ENCODE data around the gene SMARCC2. TPM values are rescaled to one million over a fixed set of nuclear protein-coding genes. Genes with fewer than 3 reads are reported as not detected.

Gene SMARCC2
- total RNA-seq, 1 experiment from 2014 or later, result 38.4 TPM

- no peak for DNase-seq
- intact Hi-C loops (cut with micrococcal nuclease), result loop anchor here (1.0 to 5.0 kb wide), 5 partner anchors 17 to 104 kb away; partner anchors contain the start of gene COQ10A
- no TSS peak for BruUV-seq (replicated peaks)
- H3K4me2 ChIP-seq (ENCODE audit: low read length), result peak overlapping the region; percentile 97
- no peaks in the 10 kb centered on the region for H3K27me3 ChIP-seq (ENCODE audit: low read length)
- TF ChIP-seq EZH2phosphoT487 (IDR thresholded peaks at IDR 0.05; ENCODE audit: borderline replicate concordance, low read length), result no peak
- no peak for TF ChIP-seq EZH2 (IDR thresholded peaks at IDR 0.05; ENCODE audit: low read length, unreplicated experiment)
- TF ChIP-seq, protein P1, sequence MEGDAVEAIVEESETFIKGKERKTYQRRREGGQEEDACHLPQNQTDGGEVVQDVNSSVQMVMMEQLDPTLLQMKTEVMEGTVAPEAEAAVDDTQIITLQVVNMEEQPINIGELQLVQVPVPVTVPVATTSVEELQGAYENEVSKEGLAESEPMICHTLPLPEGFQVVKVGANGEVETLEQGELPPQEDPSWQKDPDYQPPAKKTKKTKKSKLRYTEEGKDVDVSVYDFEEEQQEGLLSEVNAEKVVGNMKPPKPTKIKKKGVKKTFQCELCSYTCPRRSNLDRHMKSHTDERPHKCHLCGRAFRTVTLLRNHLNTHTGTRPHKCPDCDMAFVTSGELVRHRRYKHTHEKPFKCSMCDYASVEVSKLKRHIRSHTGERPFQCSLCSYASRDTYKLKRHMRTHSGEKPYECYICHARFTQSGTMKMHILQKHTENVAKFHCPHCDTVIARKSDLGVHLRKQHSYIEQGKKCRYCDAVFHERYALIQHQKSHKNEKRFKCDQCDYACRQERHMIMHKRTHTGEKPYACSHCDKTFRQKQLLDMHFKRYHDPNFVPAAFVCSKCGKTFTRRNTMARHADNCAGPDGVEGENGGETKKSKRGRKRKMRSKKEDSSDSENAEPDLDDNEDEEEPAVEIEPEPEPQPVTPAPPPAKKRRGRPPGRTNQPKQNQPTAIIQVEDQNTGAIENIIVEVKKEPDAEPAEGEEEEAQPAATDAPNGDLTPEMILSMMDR (conservative IDR thresholded peaks at IDR 0.05; ENCODE audit: low read depth, low read length), result no peak
- no peaks in the 10 kb centered on the region for H3K36me3 ChIP-seq (ENCODE audit: low read depth, low read length)
- H3K79me2 ChIP-seq (ENCODE audit: low read length), result peaks cover 35% of the 10 kb centered on the region
- H3K4me3 ChIP-seq (ENCODE audit: low read length), result peak overlapping the region; percentile 88
- no peaks in the 10 kb centered on the region for H4K20me1 ChIP-seq (ENCODE audit: low read length)
- H3K27ac ChIP-seq (ENCODE audit: low read length), result peak overlapping the region; percentile 21; the same call in 1 of the 2 replicates
- peaks cover 22% of the 10 kb centered on the region for H3K4me1 ChIP-seq (ENCODE audit: insufficient read depth, low read length)
- H3K9ac ChIP-seq (ENCODE audit: low read length), result peak overlapping the region; percentile 47
- ATAC-seq, result no peak
- no peaks in the 10 kb centered on the region for H3K9me2 ChIP-seq (replicated peaks; ENCODE audit: low read length)
- no peaks in the 10 kb centered on the region for H3K9me3 ChIP-seq (ENCODE audit: low read length)
- ChIA-PET CTCF (no interaction called here), POLR2A (ENCODE audit: unreplicated experiment) (no interaction called here)
- peak overlapping the region; percentile 98 for H2AFZ ChIP-seq (ENCODE audit: low read length)
- H3F3A ChIP-seq (ENCODE audit: low read length, unreplicated experiment), result no peaks in the 10 kb centered on the region
Measured at GRCh38 chr12:56223571-56224101, 34.4 kb upstream of the SMARCC2 start.

DNA sequence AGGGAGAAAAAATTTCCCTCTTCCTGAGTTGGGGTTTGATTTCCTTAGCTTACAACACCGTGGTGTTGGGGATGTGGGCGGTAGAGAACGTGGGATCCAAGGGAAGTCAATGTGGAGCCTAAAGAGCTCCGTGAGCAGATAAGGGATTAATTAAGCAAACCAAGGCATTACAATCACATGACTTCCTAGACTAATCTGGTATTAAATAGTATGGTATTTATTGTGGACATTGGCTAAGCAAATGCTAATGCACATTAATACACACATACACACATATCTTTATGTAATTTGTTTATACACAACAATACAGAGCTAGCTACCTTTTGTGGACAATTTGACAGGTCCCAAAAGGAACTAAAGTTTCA is 33.2 kb upstream of the SMARCC2 start:
- Histone ChIP-seq H3K27me3 (ENCODE audit: low read length) (no peaks in the 10 kb centered on the region), H3K4me2 (ENCODE audit: low read length) (peak overlapping the region; percentile 94), H3F3A (ENCODE audit: low read length, unreplicated experiment) (no peaks in the 10 kb centered on the region), H3K9me3 (ENCODE audit: low read length) (no peaks in the 10 kb centered on the region), H3K27ac (ENCODE audit: low read length) (peak overlapping the region; percentile 81; the same call in 1 of the 2 replicates), H2AFZ (ENCODE audit: low read length) (no peak overlapping the region), H3K79me2 (ENCODE audit: low read length) (peaks cover 35% of the 10 kb centered on the region), H4K20me1 (ENCODE audit: low read length) (no peaks in the 10 kb centered on the region), H3K36me3 (ENCODE audit: low read depth, low read length) (no peaks in the 10 kb centered on the region), H3K9ac (ENCODE audit: low read length) (no peak overlapping the region), H3K9me2 (replicated peaks; ENCODE audit: low read length) (no peaks in the 10 kb centered on the region), H3K4me1 (ENCODE audit: insufficient read depth, low read length) (peaks cover 22% of the 10 kb centered on the region), H3K4me3 (ENCODE audit: low read length) (peak overlapping the region; percentile 90; the same call in 1 of the 2 replicates)
- DNase-seq (no peak), ATAC-seq (no peak)
- ChIA-PET CTCF (interaction anchor here (1.2 to 1.6 kb wide), 2 partner anchors 15 to 33 kb away, joined by 3 to 9 read pairs; partner anchors contain the start of gene SMARCC2), POLR2A (ENCODE audit: unreplicated experiment) (interaction anchor here (0.5 to 1.3 kb wide), 2 partner anchors 94 to 135 kb away, joined by 11 to 17 read pairs; partner anchors contain the start of gene ESYT1)
- TF ChIP-seq, protein P1 (conservative IDR thresholded peaks at IDR 0.05; ENCODE audit: low read depth, low read length), result no peak
- TF ChIP-seq EZH2phosphoT487 (IDR thresholded peaks at IDR 0.05; ENCODE audit: borderline replicate concordance, low read length), result no peak
- TF ChIP-seq EZH2 (IDR thresholded peaks at IDR 0.05; ENCODE audit: low read length, unreplicated experiment), result no peak
- intact Hi-C loops (cut with micrococcal nuclease), result loop anchor here (5.0 kb wide), 1 partner anchor 45 kb away; the partner anchor contains the start of gene COQ10A
- no TSS peak for BruUV-seq (replicated peaks)
